Measurements from ENCODE around the gene PPP2R2B.

The PPP2R2B gene

DNA sequence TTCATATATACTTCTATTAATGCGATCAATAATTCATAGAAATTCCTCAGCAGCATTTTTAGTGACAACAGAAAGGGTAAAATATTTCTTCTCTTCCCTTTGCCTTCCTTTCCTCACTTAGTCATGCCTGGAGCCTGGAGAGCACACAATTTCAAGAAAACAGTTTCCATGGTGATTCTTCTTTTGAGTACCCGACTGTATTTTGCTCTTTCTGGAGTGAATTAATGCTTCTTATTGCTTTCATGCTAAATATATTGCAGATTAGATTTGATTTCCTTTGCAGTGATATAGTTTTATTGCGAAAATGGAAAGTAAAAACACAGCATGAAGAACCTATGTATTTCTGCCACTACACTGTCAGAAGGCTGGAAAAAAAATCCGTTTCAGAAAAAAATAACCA is 153.5 kb downstream of the PPP2R2B start:
- no peak overlapping the region for H3K14ac ChIP-seq (ENCODE audit: low read length)
- H4K8ac ChIP-seq (ENCODE audit: low read depth, low read length) = no peak overlapping the region
- no CpG with 5 or more reads among the region's 4 CpGs for WGBS (ENCODE audit: extremely low coverage, insufficient coverage, insufficient read length)
- H3K27me3 ChIP-seq (ENCODE audit: insufficient read depth, low read length) = no peaks in the 10 kb centered on the region
- H2BK5ac ChIP-seq (ENCODE audit: low read depth, low read length, poor library complexity) = no peak overlapping the region
- no peak overlapping the region for H3K18ac ChIP-seq (ENCODE audit: low read length)
- H3K79me1 ChIP-seq (ENCODE audit: low read length) = no peaks in the 10 kb centered on the region
- H3K4me2 ChIP-seq (ENCODE audit: low read length) = no peak overlapping the region
- H3K9me3 ChIP-seq (ENCODE audit: insufficient read depth, low read depth, low read length) = peaks cover 3% of the 10 kb centered on the region
- H3K27ac ChIP-seq (ENCODE audit: low read depth, low read length) = no peak overlapping the region
- H4K12ac ChIP-seq (ENCODE audit: low read depth, low read length) = no peak overlapping the region
- H2BK120ac ChIP-seq (ENCODE audit: insufficient read depth, low read length, poor library complexity) = no peak overlapping the region
- H3K9ac ChIP-seq (ENCODE audit: low read length) = no peak overlapping the region
- H3K79me2 ChIP-seq (ENCODE audit: control insufficient read depth, insufficient read depth, low read length, poor library complexity) = no peaks in the 10 kb centered on the region
- H2AFZ ChIP-seq (ENCODE audit: insufficient read depth, low read length, poor library complexity) = no peak overlapping the region
- no peak overlapping the region for H2AK5ac ChIP-seq (ENCODE audit: low read length)
- H3K4me3 ChIP-seq (ENCODE audit: low read depth, low read length) = no peak overlapping the region
- no peak overlapping the region for H4K91ac ChIP-seq (ENCODE audit: low read depth, low read length)
- no peak overlapping the region for H2BK12ac ChIP-seq (ENCODE audit: low read length)
- peak in 1 of 2 donors; percentile 11 for DNase-seq
- H3K36me3 ChIP-seq (ENCODE audit: control insufficient read depth in 1 of 2, insufficient read depth in 2 of 2, low read length in 2 of 2) = no peaks in the 10 kb centered on the region
- peaks cover 0 to 3% of the 10 kb centered on the region in 2 experiments for H3K4me1 ChIP-seq (ENCODE audit: control insufficient read depth in 1 of 2, insufficient read depth in 2 of 2, low read length in 2 of 2)
- H3K23ac ChIP-seq (ENCODE audit: low read length) = no peak overlapping the region
- no peak overlapping the region for H3K4ac ChIP-seq (ENCODE audit: low read depth, low read length)

DNA sequence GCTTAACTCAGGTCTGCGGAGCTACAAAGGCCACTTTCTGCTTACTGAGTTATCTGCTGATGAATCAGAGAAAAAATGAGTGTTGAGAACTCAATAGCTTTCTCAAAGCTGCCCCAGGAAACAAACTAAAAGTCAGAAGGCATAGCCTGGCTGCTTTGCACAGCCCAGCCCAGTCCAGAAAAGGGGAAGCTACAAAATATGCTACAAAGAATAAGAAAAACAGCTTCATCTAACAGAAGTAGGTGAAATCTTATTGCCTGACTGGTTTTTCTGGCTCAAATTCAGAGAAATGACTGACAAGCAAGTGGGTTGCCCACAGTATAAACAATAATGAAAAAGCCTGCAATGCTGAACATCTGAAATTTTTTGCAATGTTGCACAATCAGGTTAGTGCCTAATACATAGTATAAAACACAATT is 156.2 kb downstream of the PPP2R2B start:
- H3K27ac ChIP-seq (ENCODE audit: low read depth, low read length) = no peak overlapping the region
- no peak overlapping the region for H3K23ac ChIP-seq (ENCODE audit: low read length)
- no peak overlapping the region for H3K14ac ChIP-seq (ENCODE audit: low read length)
- peaks cover 0 to 3% of the 10 kb centered on the region in 2 experiments for H3K4me1 ChIP-seq (ENCODE audit: control insufficient read depth in 1 of 2, insufficient read depth in 2 of 2, low read length in 2 of 2)
- H3K36me3 ChIP-seq (ENCODE audit: control insufficient read depth in 1 of 2, insufficient read depth in 2 of 2, low read length in 2 of 2) = no peaks in the 10 kb centered on the region
- H3K79me2 ChIP-seq (ENCODE audit: control insufficient read depth, insufficient read depth, low read length, poor library complexity) = no peaks in the 10 kb centered on the region
- no peak overlapping the region for H4K8ac ChIP-seq (ENCODE audit: low read depth, low read length)
- H2BK120ac ChIP-seq (ENCODE audit: insufficient read depth, low read length, poor library complexity) = no peak overlapping the region
- no peak overlapping the region for H3K4me3 ChIP-seq (ENCODE audit: low read depth, low read length)
- no peak overlapping the region for H2BK12ac ChIP-seq (ENCODE audit: low read length)
- peak; percentile 51 to 78 for DNase-seq
- H3K4ac ChIP-seq (ENCODE audit: low read depth, low read length) = no peak overlapping the region
- no peak overlapping the region for H3K4me2 ChIP-seq (ENCODE audit: low read length)
- no peak overlapping the region for H2BK5ac ChIP-seq (ENCODE audit: low read depth, low read length, poor library complexity)
- no peak overlapping the region for H3K18ac ChIP-seq (ENCODE audit: low read length)
- H2AK5ac ChIP-seq (ENCODE audit: low read length) = no peak overlapping the region
- H3K79me1 ChIP-seq (ENCODE audit: low read length) = no peaks in the 10 kb centered on the region
- WGBS (ENCODE audit: extremely low coverage, insufficient coverage, insufficient read length) = no CpG with 5 or more reads among the region's 1 CpG
- no peak overlapping the region for H3K9ac ChIP-seq (ENCODE audit: low read length)
- H2AFZ ChIP-seq (ENCODE audit: insufficient read depth, low read length, poor library complexity) = no peak overlapping the region
- no peak overlapping the region for H4K12ac ChIP-seq (ENCODE audit: low read depth, low read length)
- H4K91ac ChIP-seq (ENCODE audit: low read depth, low read length) = no peak overlapping the region
- H3K27me3 ChIP-seq (ENCODE audit: insufficient read depth, low read length) = no peaks in the 10 kb centered on the region
- H3K9me3 ChIP-seq (ENCODE audit: insufficient read depth, low read depth, low read length) = no peaks in the 10 kb centered on the region

GRCh38 chr5:146721073-146721815 is 157.3 kb downstream of the PPP2R2B start:
- Histone ChIP-seq H3K79me1 (ENCODE audit: low read length) (no peaks in the 10 kb centered on the region), H2AK5ac (ENCODE audit: low read length) (no peak overlapping the region), H4K8ac (ENCODE audit: low read depth, low read length) (no peak overlapping the region), H3K36me3 (ENCODE audit: control insufficient read depth in 1 of 2, insufficient read depth in 2 of 2, low read length in 2 of 2) (no peaks in the 10 kb centered on the region), H2BK120ac (ENCODE audit: insufficient read depth, low read length, poor library complexity) (no peak overlapping the region), H3K79me2 (ENCODE audit: control insufficient read depth, insufficient read depth, low read length, poor library complexity) (no peaks in the 10 kb centered on the region), H2BK5ac (ENCODE audit: low read depth, low read length, poor library complexity) (no peak overlapping the region), H3K27ac (ENCODE audit: low read depth, low read length) (no peak overlapping the region), H3K14ac (ENCODE audit: low read length) (no peak overlapping the region), H3K18ac (ENCODE audit: low read length) (no peak overlapping the region), H3K4ac (ENCODE audit: low read depth, low read length) (no peak overlapping the region), H3K9ac (ENCODE audit: low read length) (no peak overlapping the region), H4K91ac (ENCODE audit: low read depth, low read length) (no peak overlapping the region), H3K4me2 (ENCODE audit: low read length) (no peak overlapping the region), H3K4me1 (ENCODE audit: control insufficient read depth in 1 of 2, insufficient read depth in 2 of 2, low read length in 2 of 2) (peaks cover 0 to 3% of the 10 kb centered on the region in 2 experiments), H3K27me3 (ENCODE audit: insufficient read depth, low read length) (no peaks in the 10 kb centered on the region), H3K9me3 (ENCODE audit: insufficient read depth, low read depth, low read length) (no peaks in the 10 kb centered on the region), H4K12ac (ENCODE audit: low read depth, low read length) (no peak overlapping the region), H3K4me3 (ENCODE audit: low read depth, low read length) (no peak overlapping the region), H3K23ac (ENCODE audit: low read length) (no peak overlapping the region), H2BK12ac (ENCODE audit: low read length) (no peak overlapping the region), H2AFZ (ENCODE audit: insufficient read depth, low read length, poor library complexity) (no peak overlapping the region)
- whole genome bisulfite sequencing (ENCODE audit: extremely low coverage, insufficient coverage, insufficient read length) = no CpG with 5 or more reads among the region's 5 CpGs
- no peak for DNase-seq

- Histone ChIP-seq H3K79me2 (ENCODE audit: control insufficient read depth, insufficient read depth, low read length, poor library complexity) (no peaks in the 10 kb centered on the region), H3K9me3 (ENCODE audit: insufficient read depth, low read depth, low read length) (no peaks in the 10 kb centered on the region), H4K12ac (ENCODE audit: low read depth, low read length) (no peak overlapping the region), H3K27me3 (ENCODE audit: insufficient read depth, low read length) (no peaks in the 10 kb centered on the region), H3K36me3 (ENCODE audit: control insufficient read depth in 1 of 2, insufficient read depth in 2 of 2, low read length in 2 of 2) (no peaks in the 10 kb centered on the region), H3K4me1 (ENCODE audit: control insufficient read depth in 1 of 2, insufficient read depth in 2 of 2, low read length in 2 of 2) (peaks cover 0 to 3% of the 10 kb centered on the region in 2 experiments), H3K4ac (ENCODE audit: low read depth, low read length) (no peak overlapping the region), H3K18ac (ENCODE audit: low read length) (no peak overlapping the region), H3K27ac (ENCODE audit: low read depth, low read length) (no peak overlapping the region), H3K14ac (ENCODE audit: low read length) (no peak overlapping the region), H3K4me2 (ENCODE audit: low read length) (no peak overlapping the region), H3K4me3 (ENCODE audit: low read depth, low read length) (no peak overlapping the region), H2BK5ac (ENCODE audit: low read depth, low read length, poor library complexity) (no peak overlapping the region), H2AK5ac (ENCODE audit: low read length) (no peak overlapping the region), H3K23ac (ENCODE audit: low read length) (no peak overlapping the region), H4K8ac (ENCODE audit: low read depth, low read length) (no peak overlapping the region), H3K79me1 (ENCODE audit: low read length) (no peaks in the 10 kb centered on the region), H2AFZ (ENCODE audit: insufficient read depth, low read length, poor library complexity) (no peak overlapping the region), H4K91ac (ENCODE audit: low read depth, low read length) (no peak overlapping the region), H3K9ac (ENCODE audit: low read length) (peak overlapping the region; percentile 1), H2BK12ac (ENCODE audit: low read length) (no peak overlapping the region), H2BK120ac (ENCODE audit: insufficient read depth, low read length, poor library complexity) (no peak overlapping the region)
- no peak for DNase-seq
- no CpG with 5 or more reads among the region's 1 CpG for WGBS (ENCODE audit: extremely low coverage, insufficient coverage, insufficient read length)
Measured at GRCh38 chr5:146720107-146720506, 158.4 kb downstream of the PPP2R2B start.

All from trophoblast cell (in vitro differentiated cells and primary cell).